ENCODE results near the gene CTNNA3. TPM values are rescaled to one million over a fixed set of nuclear protein-coding genes. Genes with fewer than 3 reads are reported as not detected.

Gene CTNNA3
- total RNA-seq, 1 experiment from 2014 or later, result 0.32 TPM

DNA sequence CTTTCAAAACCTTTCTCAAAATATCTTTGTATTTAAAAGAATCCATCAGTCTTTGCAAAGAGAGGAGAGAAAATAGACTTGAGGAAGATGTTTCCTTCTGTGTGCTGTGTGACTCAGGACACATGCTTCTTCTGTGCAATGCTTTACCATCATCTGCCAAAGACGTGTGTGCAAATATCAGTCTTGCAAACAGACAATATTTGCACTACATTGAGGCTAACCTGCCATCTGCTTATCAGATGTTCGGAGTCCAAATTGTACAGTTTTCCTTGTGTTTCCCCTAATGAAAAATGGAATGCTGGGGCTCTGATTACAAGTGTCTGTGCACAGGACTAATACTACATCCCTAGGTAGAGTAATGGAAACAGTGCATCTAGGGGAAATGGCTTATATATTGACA is 1123.3 kb downstream of the CTNNA3 start:
- BruUV-seq (replicated peaks), result no TSS peak
- Histone ChIP-seq H2AFZ (ENCODE audit: low read depth, low read length, poor library complexity, severe bottlenecking) (no peak overlapping the region), H3K4me1 (ENCODE audit: control insufficient read depth in 1 of 2, insufficient read depth in 2 of 2, low read length in 2 of 2) (no peaks in the 10 kb centered on the region), H3K27me3 (ENCODE audit: insufficient read depth, low read length) (no peaks in the 10 kb centered on the region), H3K4me2 (ENCODE audit: low read length) (no peak overlapping the region), H3K36me3 (ENCODE audit: control insufficient read depth in 1 of 2, insufficient read depth in 2 of 2, low read length in 2 of 2) (no peaks in the 10 kb centered on the region), H3K27ac (ENCODE audit: low read depth, low read length) (no peak overlapping the region), H3K9me2 (ENCODE audit: insufficient read depth) (no peaks in the 10 kb centered on the region), H4K20me1 (ENCODE audit: insufficient read depth) (no peaks in the 10 kb centered on the region), H3K9ac (ENCODE audit: low read length) (no peak overlapping the region), H3K4me3 (replicated peaks in 1 of 2; ENCODE audit: low read depth in 1 of 2, low read length in 2 of 2) (no peak overlapping the region), H3K79me2 (ENCODE audit: insufficient read depth, low read length) (no peaks in the 10 kb centered on the region), H3K9me3 (ENCODE audit: control insufficient read depth in 1 of 2, insufficient read depth in 1 of 2, low read depth in 1 of 2, low read length in 2 of 2) (no peaks in the 10 kb centered on the region)
- no peak for TF ChIP-seq ZNF274 (IDR thresholded peaks at IDR 0.05; ENCODE audit: low read depth, low read length)
- no peak for TF ChIP-seq RAD21 (IDR thresholded peaks at IDR 0.05; ENCODE audit: low read depth)
- TF ChIP-seq, protein P1, sequence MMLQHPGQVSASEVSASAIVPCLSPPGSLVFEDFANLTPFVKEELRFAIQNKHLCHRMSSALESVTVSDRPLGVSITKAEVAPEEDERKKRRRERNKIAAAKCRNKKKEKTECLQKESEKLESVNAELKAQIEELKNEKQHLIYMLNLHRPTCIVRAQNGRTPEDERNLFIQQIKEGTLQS (IDR thresholded peaks at IDR 0.05), result no peak
- TF ChIP-seq EGR1 (IDR thresholded peaks at IDR 0.05; ENCODE audit: low read depth), result no peak
- no peak for TF ChIP-seq ZFX (IDR thresholded peaks at IDR 0.05)
- no peak for TF ChIP-seq CBX3 (IDR thresholded peaks at IDR 0.05; ENCODE audit: low read depth)
- TF ChIP-seq FOSL1 (IDR thresholded peaks at IDR 0.05; ENCODE audit: low read depth), result no peak
- ATAC-seq, result no peak
- ChIA-PET RAD21 (ENCODE audit: low non-redundant PET in 1 of 2, low total read pairs in 2 of 2, uncharacterized antibody in 2 of 2, unreplicated experiment in 2 of 2) (no interaction called here), CTCF (no interaction called here), POLR2A (no interaction called here)
- no peak for DNase-seq (ENCODE audit: low read depth, low spot score)
- intact Hi-C loops (cut with micrococcal nuclease), result no loop called here

DNA sequence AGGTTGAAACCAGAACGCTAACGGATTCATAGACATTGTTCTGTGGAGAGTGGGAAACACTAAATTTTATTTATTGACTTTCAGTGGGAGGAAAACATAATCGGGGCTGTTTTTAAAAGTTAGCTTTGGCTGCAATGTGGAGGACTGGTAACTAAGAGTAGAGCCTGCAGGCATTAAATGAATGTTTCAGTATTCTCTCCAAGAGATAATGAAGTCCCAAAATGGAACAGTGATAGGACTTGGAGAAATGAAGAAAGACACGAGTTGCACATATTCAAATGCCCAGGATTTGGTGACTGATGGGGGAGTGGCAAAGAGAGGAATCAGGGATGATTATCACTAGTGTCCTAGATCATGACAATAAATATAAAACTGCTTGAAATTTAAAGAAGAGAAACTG is 1130.0 kb downstream of the CTNNA3 start:
- no peak for ATAC-seq
- H3K4me1 ChIP-seq (ENCODE audit: control insufficient read depth in 1 of 2, insufficient read depth in 2 of 2, low read length in 2 of 2), result no peaks in the 10 kb centered on the region
- ChIA-PET POLR2A (no interaction called here), CTCF (no interaction called here), RAD21 (ENCODE audit: low non-redundant PET in 1 of 2, low total read pairs in 2 of 2, uncharacterized antibody in 2 of 2, unreplicated experiment in 2 of 2) (no interaction called here)
- H2AFZ ChIP-seq (ENCODE audit: low read depth, low read length, poor library complexity, severe bottlenecking), result no peak overlapping the region
- no peak overlapping the region for H3K4me2 ChIP-seq (ENCODE audit: low read length)
- no peaks in the 10 kb centered on the region for H3K9me2 ChIP-seq (ENCODE audit: insufficient read depth)
- no peaks in the 10 kb centered on the region for H4K20me1 ChIP-seq (ENCODE audit: insufficient read depth)
- intact Hi-C loops (cut with micrococcal nuclease), result no loop called here
- TF ChIP-seq SIN3A (IDR thresholded peaks at IDR 0.05; ENCODE audit: low read depth) (no peak), FOSL1 (IDR thresholded peaks at IDR 0.05; ENCODE audit: low read depth) (no peak), YY1 (IDR thresholded peaks at IDR 0.05; ENCODE audit: extremely low read depth, insufficient replicate concordance, low read depth, low read length) (no peak), CBX3 (IDR thresholded peaks at IDR 0.05; ENCODE audit: low read depth) (no peak), JUND (IDR thresholded peaks at IDR 0.05) (no peak), ELF1 (IDR thresholded peaks at IDR 0.05; ENCODE audit: borderline replicate concordance, low read depth) (no peak), SRF (IDR thresholded peaks at IDR 0.05; ENCODE audit: low read depth) (no peak), EGR1 (IDR thresholded peaks at IDR 0.05; ENCODE audit: low read depth) (no peak), EZH2phosphoT487 (IDR thresholded peaks at IDR 0.05; ENCODE audit: borderline replicate concordance) (no peak)
- TF ChIP-seq, protein P2, sequence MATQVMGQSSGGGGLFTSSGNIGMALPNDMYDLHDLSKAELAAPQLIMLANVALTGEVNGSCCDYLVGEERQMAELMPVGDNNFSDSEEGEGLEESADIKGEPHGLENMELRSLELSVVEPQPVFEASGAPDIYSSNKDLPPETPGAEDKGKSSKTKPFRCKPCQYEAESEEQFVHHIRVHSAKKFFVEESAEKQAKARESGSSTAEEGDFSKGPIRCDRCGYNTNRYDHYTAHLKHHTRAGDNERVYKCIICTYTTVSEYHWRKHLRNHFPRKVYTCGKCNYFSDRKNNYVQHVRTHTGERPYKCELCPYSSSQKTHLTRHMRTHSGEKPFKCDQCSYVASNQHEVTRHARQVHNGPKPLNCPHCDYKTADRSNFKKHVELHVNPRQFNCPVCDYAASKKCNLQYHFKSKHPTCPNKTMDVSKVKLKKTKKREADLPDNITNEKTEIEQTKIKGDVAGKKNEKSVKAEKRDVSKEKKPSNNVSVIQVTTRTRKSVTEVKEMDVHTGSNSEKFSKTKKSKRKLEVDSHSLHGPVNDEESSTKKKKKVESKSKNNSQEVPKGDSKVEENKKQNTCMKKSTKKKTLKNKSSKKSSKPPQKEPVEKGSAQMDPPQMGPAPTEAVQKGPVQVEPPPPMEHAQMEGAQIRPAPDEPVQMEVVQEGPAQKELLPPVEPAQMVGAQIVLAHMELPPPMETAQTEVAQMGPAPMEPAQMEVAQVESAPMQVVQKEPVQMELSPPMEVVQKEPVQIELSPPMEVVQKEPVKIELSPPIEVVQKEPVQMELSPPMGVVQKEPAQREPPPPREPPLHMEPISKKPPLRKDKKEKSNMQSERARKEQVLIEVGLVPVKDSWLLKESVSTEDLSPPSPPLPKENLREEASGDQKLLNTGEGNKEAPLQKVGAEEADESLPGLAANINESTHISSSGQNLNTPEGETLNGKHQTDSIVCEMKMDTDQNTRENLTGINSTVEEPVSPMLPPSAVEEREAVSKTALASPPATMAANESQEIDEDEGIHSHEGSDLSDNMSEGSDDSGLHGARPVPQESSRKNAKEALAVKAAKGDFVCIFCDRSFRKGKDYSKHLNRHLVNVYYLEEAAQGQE (IDR thresholded peaks at IDR 0.05; ENCODE audit: low read depth), result no peak
- TF ChIP-seq, protein P3, sequence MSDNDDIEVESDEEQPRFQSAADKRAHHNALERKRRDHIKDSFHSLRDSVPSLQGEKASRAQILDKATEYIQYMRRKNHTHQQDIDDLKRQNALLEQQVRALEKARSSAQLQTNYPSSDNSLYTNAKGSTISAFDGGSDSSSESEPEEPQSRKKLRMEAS (IDR thresholded peaks at IDR 0.05), result no peak
- no peak overlapping the region for H3K27ac ChIP-seq (ENCODE audit: low read depth, low read length)
- no peaks in the 10 kb centered on the region for H3K9me3 ChIP-seq (ENCODE audit: control insufficient read depth in 1 of 2, insufficient read depth in 1 of 2, low read depth in 1 of 2, low read length in 2 of 2)
- no peak for DNase-seq (ENCODE audit: low read depth, low spot score)
- no peaks in the 10 kb centered on the region for H3K79me2 ChIP-seq (ENCODE audit: insufficient read depth, low read length)
- H3K27me3 ChIP-seq (ENCODE audit: insufficient read depth, low read length), result no peaks in the 10 kb centered on the region
- no TSS peak for BruUV-seq (replicated peaks)
- no peak overlapping the region for H3K9ac ChIP-seq (ENCODE audit: low read length)
- no peaks in the 10 kb centered on the region for H3K36me3 ChIP-seq (ENCODE audit: control insufficient read depth in 1 of 2, insufficient read depth in 2 of 2, low read length in 2 of 2)
- H3K4me3 ChIP-seq (replicated peaks in 1 of 2; ENCODE audit: low read depth in 1 of 2, low read length in 2 of 2), result no peak overlapping the region
